Right lobe of liver (tissue), 4 donors: Measurements from ENCODE around the gene PLPPR5.

Experiments
- POLR2A ChIP-seq: fragments of 450-650 bp; IDR thresholded peaks from one replicate; pipeline ENCODE4 v1.6.1; 2017; ENCODE audit warnings: antibody characterized with exemption, mild to moderate bottlenecking
- TF ChIP-seq, protein P1 (sequence below), 4 donors: fragments of 200-600 bp in 3 of 4; fragments of 450-650 bp in 1 of 4; IDR thresholded peaks; one replicate each; pipeline versions ENCODE4 v1.5.1 to v1.8.0; 2016 to 2022; ENCODE audit warnings: antibody characterized with exemption in 4 of 4, mild to moderate bottlenecking in 2 of 4
- donor health status: DM: no; HTN: no; CAD: no.
- donor health status: DM: no; HTN: no; CAD: no.
- donor health status: DM: no; HTN: yes; CAD: no.

GRCh38 chr1:98923667-98924066 lies 81.0 kb downstream of the PLPPR5 start:
- TF ChIP-seq, protein P1, sequence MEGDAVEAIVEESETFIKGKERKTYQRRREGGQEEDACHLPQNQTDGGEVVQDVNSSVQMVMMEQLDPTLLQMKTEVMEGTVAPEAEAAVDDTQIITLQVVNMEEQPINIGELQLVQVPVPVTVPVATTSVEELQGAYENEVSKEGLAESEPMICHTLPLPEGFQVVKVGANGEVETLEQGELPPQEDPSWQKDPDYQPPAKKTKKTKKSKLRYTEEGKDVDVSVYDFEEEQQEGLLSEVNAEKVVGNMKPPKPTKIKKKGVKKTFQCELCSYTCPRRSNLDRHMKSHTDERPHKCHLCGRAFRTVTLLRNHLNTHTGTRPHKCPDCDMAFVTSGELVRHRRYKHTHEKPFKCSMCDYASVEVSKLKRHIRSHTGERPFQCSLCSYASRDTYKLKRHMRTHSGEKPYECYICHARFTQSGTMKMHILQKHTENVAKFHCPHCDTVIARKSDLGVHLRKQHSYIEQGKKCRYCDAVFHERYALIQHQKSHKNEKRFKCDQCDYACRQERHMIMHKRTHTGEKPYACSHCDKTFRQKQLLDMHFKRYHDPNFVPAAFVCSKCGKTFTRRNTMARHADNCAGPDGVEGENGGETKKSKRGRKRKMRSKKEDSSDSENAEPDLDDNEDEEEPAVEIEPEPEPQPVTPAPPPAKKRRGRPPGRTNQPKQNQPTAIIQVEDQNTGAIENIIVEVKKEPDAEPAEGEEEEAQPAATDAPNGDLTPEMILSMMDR (IDR thresholded peaks at IDR 0.05): no peak
- no peak for TF ChIP-seq POLR2A
